Esophagus (tissue), 2 donors: ENCODE measurements around the gene TMEM256. TPM values are rescaled to one million over a fixed set of nuclear protein-coding genes. Genes with fewer than 3 reads are reported as not detected.

Experiments
- H3K27ac ChIP-seq, 2 donors: one replicate each; pipeline ENCODE4 v1.5.1; 2013; ENCODE audit warnings: low read depth in 2 of 2, mild to moderate bottlenecking in 2 of 2, inconsistent platforms in 1 of 2, low read length in 1 of 2, moderate library complexity in 1 of 2
- H3K27me3 ChIP-seq, 2 donors: one replicate each; pipeline ENCODE4 v1.6.1; 2013; ENCODE audit warnings: low read length in 2 of 2, control low read depth in 1 of 2, mild to moderate bottlenecking in 1 of 2; ENCODE audit not compliant: insufficient read depth in 2 of 2, control insufficient read depth in 1 of 2
- H3K36me3 ChIP-seq, 2 donors: one replicate each; pipeline ENCODE4 v1.6.1; 2013; ENCODE audit warnings: low read length in 1 of 2; ENCODE audit not compliant: control insufficient read depth in 2 of 2, insufficient read depth in 2 of 2
- H3K4me1 ChIP-seq, 2 donors: one replicate each; pipeline ENCODE4 v1.6.1; 2013; ENCODE audit warnings: low read length in 1 of 2; ENCODE audit not compliant: control insufficient read depth in 2 of 2, insufficient read depth in 2 of 2
- H3K4me3 ChIP-seq, 2 donors: one replicate each; pipeline ENCODE4 v1.5.1; 2013; ENCODE audit warnings: low read length in 2 of 2, mild to moderate bottlenecking in 2 of 2, low read depth in 1 of 2, moderate library complexity in 1 of 2
- H3K9me3 ChIP-seq, 2 donors: one replicate each; pipeline ENCODE4 v1.6.1; 2013; ENCODE audit warnings: mild to moderate bottlenecking in 2 of 2, low read depth in 1 of 2, low read length in 1 of 2, moderate library complexity in 1 of 2; ENCODE audit not compliant: control insufficient read depth in 2 of 2, insufficient read depth in 1 of 2
- WGBS, 2 donors: extraction: QIAGEN DNeasy Blood & Tissue Kit; methylation state at CpG; one replicate each; pipeline ENCODE4 v1.1.7; 2013; 5-methylcytosine and 5-hydroxymethylcytosine counted together
- polyA plus RNA-seq, 2 donors: library from polyadenylated mRNA; stranded (reverse); fragments of 200-250 nt; gene quantifications; one replicate each; pipeline ENCODE4 v1.2.3, GENCODE V29; 2013
- donor health status: healthy with polysubstance abuse.
- donor health status: Bipolar disorder and iron deficiency.

Gene TMEM256
- polyA plus RNA-seq, 2 donors: 105 to 158 TPM

DNA sequence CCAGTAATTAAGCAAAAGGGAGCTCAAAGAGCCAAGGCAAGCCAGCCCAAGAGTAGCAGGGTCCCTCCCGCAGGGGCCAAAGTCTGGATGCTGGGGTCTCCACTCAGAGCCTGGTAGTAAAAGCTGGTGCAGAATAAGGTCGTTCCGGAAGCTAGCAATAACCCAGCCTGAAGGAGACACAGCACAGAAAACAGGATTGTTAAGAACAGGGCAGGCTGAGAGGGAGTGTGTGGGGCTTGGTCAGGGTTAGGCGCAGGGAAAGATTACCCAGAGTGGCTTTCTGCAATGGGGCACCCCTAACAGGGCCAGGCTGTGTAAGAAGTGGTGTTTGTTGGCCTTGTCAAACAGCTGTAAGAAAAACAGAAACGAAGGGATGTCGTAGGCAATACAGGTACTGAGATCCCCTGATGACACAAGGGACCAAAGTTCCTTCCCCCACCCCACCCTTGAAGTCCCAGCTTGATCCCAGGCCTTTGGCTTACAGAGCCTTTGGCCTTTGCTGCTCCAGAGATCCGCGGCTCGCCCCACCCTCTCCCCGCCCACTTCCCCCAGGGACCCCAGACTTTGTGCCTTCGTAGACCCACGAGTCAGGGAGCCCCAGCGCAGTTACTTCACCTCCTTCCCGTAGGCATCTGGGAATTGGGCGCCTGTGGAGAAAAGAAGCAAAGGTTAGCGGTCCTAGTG, 712 bp downstream of the TMEM256 start:
- Histone ChIP-seq H3K4me3 (peak overlapping the region; percentile 66 to 70), H3K27me3 (no peaks in the 10 kb centered on the region), H3K27ac (peak overlapping the region; percentile 79 to 98), H3K4me1 (peaks cover 2 to 6% of the 10 kb centered on the region in 2 donors), H3K36me3 (no peaks in the 10 kb centered on the region), H3K9me3 (no peaks in the 10 kb centered on the region)
- 14 to 16% methylated on average over 16 of the region's 16 CpGs for WGBS, 2 donors

DNA sequence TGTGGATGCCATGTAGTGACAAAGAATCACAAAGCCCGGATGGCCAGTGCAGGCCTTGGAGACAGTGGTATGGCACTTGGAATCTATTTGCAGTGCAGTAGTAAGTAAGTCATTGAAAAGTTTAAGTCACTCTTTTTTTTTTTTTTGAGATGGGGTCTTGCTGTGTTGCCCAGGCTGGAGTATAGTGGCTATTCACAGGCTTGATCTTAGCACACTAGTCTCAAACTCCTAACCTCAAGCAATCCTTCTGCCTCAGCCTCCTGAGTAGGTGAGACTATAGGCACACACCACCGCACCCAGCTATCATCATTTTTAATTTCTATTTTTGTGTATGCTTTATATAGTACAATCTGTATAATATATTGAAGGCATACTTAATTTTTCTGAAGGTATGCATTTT, 5.3 kb downstream of the TMEM256 start:
- Histone ChIP-seq H3K9me3 (no peaks in the 10 kb centered on the region), H3K4me1 (peaks cover 3 to 6% of the 10 kb centered on the region in 2 donors), H3K4me3 (no peak overlapping the region), H3K36me3 (no peaks in the 10 kb centered on the region), H3K27ac (no peak overlapping the region), H3K27me3 (no peaks in the 10 kb centered on the region)
- 87 to 89% methylated on average over 2 of the region's 2 CpGs for WGBS, 2 donors

DNA sequence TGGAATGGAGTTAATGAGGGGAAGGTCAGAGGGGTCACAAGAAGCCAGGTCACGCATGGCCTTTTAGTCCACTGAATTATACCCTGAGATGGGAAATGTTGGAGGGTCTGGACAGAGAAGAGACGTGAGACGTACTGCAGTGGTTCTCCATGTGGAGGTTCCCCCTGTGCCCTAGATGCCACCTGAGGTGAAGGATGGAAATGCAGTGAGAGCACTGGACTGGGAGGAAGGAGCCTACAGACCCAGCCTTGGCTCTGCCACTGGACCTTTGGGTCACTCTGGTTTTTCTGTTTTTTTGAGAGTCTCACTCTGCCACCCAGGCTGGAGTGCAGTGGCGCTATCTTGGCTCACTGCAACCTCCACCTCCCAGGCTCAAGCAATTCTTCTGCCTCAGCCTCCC, 7.8 kb downstream of the TMEM256 start:
- Histone ChIP-seq H3K4me3 (no peak overlapping the region), H3K27ac (no peak overlapping the region), H3K36me3 (peaks cover 0 to 2% of the 10 kb centered on the region in 2 donors), H3K4me1 (peaks cover 6 to 7% of the 10 kb centered on the region in 2 donors), H3K27me3 (no peaks in the 10 kb centered on the region), H3K9me3 (no peaks in the 10 kb centered on the region)
- WGBS, 2 donors: 84 to 92% methylated on average over 4 of the region's 4 CpGs

DNA sequence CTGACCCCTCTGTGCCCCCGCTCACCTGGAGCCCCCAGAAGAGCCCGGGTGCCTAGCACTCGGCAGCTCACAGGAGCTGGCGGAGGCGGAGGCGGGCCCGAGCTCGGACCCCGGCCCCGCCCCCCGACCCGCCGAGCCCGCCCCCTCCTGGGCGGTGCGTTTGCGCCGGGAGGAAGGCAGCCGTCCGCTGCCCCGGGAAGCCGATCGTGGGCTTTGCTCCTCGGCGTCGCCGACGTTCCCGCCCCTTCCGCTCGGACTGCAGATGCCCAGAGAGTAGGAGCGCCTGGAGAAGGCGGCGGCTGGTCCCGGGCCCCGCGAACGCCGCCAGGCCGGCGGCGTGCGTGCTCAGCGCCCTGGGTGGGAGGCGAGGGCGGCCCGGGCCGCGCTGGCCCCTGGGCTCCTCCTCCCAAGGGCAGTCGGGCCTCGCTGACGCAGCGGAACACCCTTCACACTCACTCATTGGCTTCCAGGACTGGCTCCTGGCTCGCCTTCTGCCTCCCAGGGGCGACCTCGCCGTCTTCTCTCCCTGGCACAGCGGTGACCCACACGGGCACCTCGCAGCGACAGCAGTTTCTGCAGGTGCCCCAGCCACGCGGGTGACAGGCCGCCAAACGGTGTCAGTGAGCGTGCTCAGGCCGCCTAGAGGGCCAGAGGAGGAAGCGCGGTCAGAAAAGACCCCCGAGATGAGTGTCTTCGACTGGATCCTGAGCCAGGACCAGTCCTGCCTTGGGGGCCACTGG, 9.3 kb downstream of the TMEM256 start, which contains the start of gene PLSCR3:
TSS of gene PLSCR3 (minus strand) at position 74 of the 740 bp plus-strand sequence. CDS start 415 bp downstream, outside the sequence.
- H3K27me3 ChIP-seq: no peaks in the 10 kb centered on the region
- H3K9me3 ChIP-seq: no peaks in the 10 kb centered on the region
- WGBS, 2 donors: 0 to 1% methylated on average over 52 to 71 of the region's 71 CpGs
- H3K27ac ChIP-seq: peak within 1 kb of the TSS; percentile 94 to 97
- peak within 1 kb of the TSS; percentile 72 to 82 for H3K4me3 ChIP-seq
- peaks cover 6 to 10% of the 10 kb centered on the region in 2 donors for H3K4me1 ChIP-seq
- peaks cover 12 to 13% of the 10 kb centered on the region in 2 donors for H3K36me3 ChIP-seq

DNA sequence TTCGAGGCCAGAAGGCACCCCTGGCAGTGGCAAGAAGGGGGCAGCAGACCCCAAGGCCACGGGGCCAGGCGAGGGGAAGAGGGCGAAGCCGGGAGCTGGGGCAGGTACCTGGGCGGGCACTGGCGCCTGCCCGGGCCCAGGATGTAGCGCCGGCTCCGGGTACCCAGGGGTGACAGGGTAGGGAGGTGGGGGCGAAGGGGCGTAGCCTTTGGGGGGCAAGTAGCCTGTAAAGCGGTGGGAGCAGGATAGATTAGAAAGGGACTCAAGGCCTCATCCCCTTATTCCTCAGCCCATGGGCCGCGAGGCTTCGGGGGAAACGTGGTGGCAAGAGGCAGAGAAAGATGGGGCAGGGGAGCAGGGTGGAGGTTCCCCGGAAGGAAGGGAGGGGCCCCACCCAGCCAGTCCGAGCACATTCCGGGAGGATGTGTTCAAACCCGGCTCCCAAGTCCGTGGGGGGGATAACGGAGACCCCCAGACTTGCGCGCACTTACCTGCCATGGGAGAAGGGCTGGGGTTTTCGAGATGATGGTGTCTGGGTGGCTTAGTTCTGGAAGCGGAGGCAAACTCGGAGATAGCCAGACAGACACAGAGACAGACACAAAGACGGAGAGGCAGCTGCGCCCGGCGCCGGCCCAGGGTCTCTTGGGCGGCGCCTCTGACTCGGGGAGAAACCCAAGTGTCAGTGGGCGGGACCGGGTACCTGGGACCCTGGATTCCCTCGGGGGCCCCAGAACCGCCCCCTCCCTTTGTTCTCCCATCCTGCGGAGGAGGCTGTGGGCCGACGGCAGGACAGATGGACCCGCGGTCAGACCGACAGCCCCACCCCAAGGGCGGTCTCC, 10.1 kb downstream of the TMEM256 start:
- Histone ChIP-seq H3K36me3 (peaks cover 16 to 19% of the 10 kb centered on the region in 2 donors), H3K4me1 (peaks cover 6 to 10% of the 10 kb centered on the region in 2 donors), H3K9me3 (no peaks in the 10 kb centered on the region), H3K27me3 (no peaks in the 10 kb centered on the region), H3K4me3 (peak overlapping the region; percentile 72 to 82), H3K27ac (peak overlapping the region; percentile 94 to 97)
- WGBS, 2 donors: 3 to 7% methylated on average over 42 to 48 of the region's 48 CpGs

DNA sequence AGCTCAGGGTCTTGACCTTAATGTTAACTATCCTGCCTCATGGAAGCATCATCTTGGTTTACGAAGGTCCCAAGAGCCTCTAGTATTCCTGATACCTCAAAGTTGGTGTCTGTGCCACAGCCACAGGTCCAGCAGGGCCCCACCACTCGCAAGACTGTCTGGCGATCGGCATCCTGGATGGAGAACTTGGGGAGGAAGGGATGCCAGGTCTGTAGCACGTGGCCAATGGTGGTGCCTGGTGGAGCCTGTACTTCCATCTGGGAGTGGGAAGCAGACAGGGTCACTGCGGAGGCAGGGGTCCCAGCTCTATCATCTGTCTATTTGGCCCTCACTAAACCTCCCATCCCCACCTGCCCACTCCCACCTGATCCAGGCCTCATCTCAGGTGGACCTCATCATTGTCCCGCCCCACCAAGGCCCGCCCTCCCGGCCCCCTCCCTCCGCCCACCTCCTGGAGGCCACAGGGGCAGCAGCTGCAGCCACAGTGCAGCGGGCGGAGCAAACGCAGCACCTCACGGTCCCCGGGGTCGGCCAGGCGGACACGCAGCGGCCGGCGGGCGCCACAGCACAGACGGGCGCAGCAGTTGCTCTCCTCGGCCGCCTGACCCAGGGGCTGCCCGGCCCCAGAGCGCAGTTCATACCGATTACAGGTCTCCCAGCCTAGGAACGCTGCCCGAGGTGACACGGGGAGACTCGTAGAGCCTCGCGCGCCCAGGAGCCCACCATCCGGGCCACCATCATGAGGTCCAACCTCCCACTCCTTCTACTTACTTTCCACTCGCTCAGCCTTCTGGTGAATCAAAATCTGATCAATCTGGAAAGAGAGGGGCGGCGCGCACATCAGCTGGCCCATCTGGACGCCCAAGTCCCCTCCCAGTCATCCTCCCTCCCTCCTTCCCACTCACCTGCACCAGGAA, 10.9 kb downstream of the TMEM256 start:
- Histone ChIP-seq H3K4me3 (peak overlapping the region; percentile 72 to 82), H3K27me3 (no peaks in the 10 kb centered on the region), H3K9me3 (no peaks in the 10 kb centered on the region), H3K4me1 (peaks cover 6 to 10% of the 10 kb centered on the region in 2 donors), H3K27ac (peak overlapping the region; percentile 3 to 47), H3K36me3 (peaks cover 18 to 28% of the 10 kb centered on the region in 2 donors)
- WGBS, 2 donors: 69 to 71% methylated on average over 28 to 42 of the region's 42 CpGs

DNA sequence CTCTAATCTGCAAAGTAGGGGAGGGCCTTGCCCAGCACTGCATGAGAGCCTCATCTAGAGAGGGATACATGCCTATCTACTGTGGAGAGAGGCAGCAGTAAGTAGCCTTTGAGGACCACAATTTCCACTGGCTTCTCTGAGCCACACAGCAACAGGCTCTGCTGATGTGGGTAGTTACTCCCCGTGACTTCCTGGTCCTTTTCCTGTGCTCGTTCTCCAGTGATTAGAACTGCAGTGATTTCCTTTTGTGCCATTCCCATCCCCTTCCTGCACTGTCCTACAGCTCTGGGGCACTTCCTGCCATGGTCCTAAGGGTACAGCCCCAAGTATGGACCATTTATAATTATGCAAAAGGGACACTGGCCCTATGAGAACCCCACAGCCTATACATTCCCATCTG, 12.6 kb downstream of the TMEM256 start:
- Histone ChIP-seq H3K36me3 (peaks cover 20 to 33% of the 10 kb centered on the region in 2 donors), H3K27me3 (no peaks in the 10 kb centered on the region), H3K27ac (no peak overlapping the region), H3K4me3 (no peak overlapping the region), H3K4me1 (peaks cover 6 to 10% of the 10 kb centered on the region in 2 donors), H3K9me3 (no peaks in the 10 kb centered on the region)
- WGBS, 2 donors: 60 to 68% methylated on average over 2 of the region's 2 CpGs

DNA sequence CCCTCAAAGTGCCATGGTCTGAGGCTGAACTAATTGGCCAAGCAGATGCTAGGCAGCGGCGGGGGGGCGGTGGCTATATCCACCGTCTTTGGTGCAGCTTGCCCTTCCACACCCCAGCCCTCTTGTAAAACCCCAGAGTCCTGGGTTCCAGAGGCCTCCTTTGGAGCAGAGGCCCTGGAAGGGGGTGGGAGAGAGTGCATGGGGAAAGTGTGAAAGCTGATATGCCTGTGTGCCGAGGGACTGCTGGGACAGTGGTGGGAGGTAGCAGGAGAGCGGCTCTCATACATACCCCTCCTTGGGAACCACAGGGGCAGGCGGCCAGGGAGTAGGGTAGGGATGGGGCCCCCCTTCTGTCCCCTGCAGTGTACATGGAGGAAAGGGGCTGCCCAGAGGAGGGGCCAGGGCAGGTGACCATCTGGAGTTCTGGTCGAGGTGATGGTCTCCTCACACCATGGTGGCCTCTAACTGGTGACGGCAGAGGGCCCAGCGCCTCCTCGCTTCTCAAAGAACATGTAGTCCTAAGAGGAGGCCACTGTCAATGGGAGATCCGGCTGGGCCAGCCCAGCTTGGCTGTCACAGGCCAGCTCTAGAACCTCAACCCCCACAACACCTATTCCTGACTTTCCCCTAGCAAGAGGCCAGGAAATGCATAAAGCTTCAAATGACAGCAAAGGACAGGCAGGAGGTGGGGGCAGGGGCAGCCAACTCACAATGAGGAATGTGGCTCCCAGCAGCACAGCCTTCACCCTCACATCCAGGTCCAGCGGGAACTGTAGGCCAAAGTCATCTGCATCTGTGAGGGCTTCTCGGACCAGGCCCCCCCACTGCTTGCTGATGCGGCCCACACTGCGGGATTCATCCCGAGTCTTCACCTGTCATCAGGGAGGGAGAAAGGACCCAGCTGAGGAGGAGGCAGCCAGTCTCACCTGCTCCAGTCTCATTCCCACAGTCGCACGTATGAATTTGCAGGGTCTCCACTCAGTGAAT, 13.7 kb downstream of the TMEM256 start:
- peaks cover 20 to 39% of the 10 kb centered on the region in 2 donors for H3K36me3 ChIP-seq
- H3K27me3 ChIP-seq: no peaks in the 10 kb centered on the region
- peaks cover 6 to 10% of the 10 kb centered on the region in 2 donors for H3K4me1 ChIP-seq
- no peaks in the 10 kb centered on the region for H3K9me3 ChIP-seq
- H3K4me3 ChIP-seq: no peak overlapping the region
- 86 to 88% methylated on average over 19 of the region's 19 CpGs for WGBS, 2 donors
- no peak overlapping the region for H3K27ac ChIP-seq
